Measurements from ENCODE around the gene ACTG1.

DNA sequence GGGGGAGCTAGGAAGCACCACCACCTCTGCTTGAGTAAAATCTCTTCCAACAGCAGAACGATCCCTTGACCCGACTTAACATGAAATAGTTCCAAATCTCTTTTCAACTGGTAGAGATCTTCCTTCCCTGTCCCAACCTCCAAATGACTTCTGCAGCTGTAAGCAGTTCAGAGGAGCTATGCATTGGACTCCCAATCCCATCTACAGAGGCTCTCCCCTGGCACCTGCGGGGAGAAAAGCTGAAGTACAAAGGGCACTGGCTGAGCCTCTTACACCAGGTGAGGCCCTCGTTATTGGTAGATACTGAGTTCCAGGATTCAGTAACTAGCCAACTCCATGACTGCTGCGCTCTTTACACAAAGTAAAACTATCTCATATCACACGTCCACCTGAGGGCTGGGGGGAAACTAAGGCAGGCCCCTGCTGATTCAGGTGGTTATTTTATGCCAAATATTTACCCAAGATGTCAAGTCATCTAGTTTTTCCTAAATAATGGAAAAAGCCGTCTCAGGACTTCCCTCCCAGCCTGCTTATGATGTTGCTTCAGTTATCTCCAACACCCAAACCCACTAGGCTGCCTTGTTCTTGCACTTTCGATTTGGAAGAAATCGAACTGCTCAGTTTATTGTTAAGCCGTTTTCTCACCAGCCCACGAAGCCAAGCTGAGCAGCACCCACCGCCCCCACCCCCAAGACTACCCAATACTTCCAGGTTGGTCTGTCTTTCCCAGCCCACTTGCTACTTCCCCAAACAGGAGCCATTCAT is 3.2 kb downstream of the ACTG1 start:
- TF ChIP-seq, protein P1, sequence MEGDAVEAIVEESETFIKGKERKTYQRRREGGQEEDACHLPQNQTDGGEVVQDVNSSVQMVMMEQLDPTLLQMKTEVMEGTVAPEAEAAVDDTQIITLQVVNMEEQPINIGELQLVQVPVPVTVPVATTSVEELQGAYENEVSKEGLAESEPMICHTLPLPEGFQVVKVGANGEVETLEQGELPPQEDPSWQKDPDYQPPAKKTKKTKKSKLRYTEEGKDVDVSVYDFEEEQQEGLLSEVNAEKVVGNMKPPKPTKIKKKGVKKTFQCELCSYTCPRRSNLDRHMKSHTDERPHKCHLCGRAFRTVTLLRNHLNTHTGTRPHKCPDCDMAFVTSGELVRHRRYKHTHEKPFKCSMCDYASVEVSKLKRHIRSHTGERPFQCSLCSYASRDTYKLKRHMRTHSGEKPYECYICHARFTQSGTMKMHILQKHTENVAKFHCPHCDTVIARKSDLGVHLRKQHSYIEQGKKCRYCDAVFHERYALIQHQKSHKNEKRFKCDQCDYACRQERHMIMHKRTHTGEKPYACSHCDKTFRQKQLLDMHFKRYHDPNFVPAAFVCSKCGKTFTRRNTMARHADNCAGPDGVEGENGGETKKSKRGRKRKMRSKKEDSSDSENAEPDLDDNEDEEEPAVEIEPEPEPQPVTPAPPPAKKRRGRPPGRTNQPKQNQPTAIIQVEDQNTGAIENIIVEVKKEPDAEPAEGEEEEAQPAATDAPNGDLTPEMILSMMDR (IDR thresholded peaks at IDR 0.05): no peak
- TF ChIP-seq POLR2A (IDR thresholded peaks at IDR 0.05) (no peak), EP300 (IDR thresholded peaks at IDR 0.05) (no peak)
